G401 (cell line): ENCODE results near the gene ATXN7L3. TPM values are rescaled to one million over a fixed set of nuclear protein-coding genes. Genes with fewer than 3 reads are reported as not detected.
A peak's percentile ranks its signal among the peaks of the same experiment; 100 is the strongest.
"Not testable (repeated sequence)": the region's sequence is repeated elsewhere in the genome, so short reads cannot be mapped to it uniquely, and the experiment has no call there.

ENCODE experiments used
- DNase-seq: peaks from one replicate; pipeline ENCODE4 v3.0.0-alpha.2; 2015; ENCODE audit warnings: low spot score
- in situ Hi-C: cut with HindIII; loops from 2 replicates; pipeline ENCODE4 v1.10.0; 2016; ENCODE audit warnings: low sequenced_read_pairs, mixed read lengths
- total RNA-seq: library from RNA; depleted of rRNA; stranded (reverse); fragments of >200 nt; shearing (Covaris generic); gene quantifications from 2 replicates; pipeline ENCODE4 v1.2.3, GENCODE V29; 2014; rRNA removed

The ATXN7L3 gene
- total RNA-seq: 53.8 and 68.3 TPM in 2 replicates

GRCh38 chr17:44199553-44200477, at the start of gene ATXN7L3:
TSS of gene ATXN7L3 (minus strand) at chr17:44199884. CDS start at chr17:44198070, 1,814 bp downstream.
- in situ Hi-C loops: loop anchor here (10.0 kb wide), 1 partner anchor 125 kb away; the partner anchor contains the start of gene SLC25A39
- peak; percentile 96 for DNase-seq

GRCh38 chr17:44247876-44248736, 48.4 kb upstream of the ATXN7L3 start:
- in situ Hi-C loops: no loop called here
- no peak for DNase-seq

- DNase-seq: no peak
- in situ Hi-C loops: no loop called here
Measured at GRCh38 chr17:44247440-44247841, 47.8 kb upstream of the ATXN7L3 start.

- no peak for DNase-seq
Measured at GRCh38 chr17:44241106-44241624, 41.5 kb upstream of the ATXN7L3 start.

GRCh38 chr17:44237886-44238285, 38.2 kb upstream of the ATXN7L3 start:
- in situ Hi-C loops, DNase-seq: not testable (repeated sequence)

More at GRCh38 chr17:44241106-44241624, 41.5 kb upstream of the ATXN7L3 start:
- in situ Hi-C loops: no loop called here

GRCh38 chr17:44236444-44236991, 36.8 kb upstream of the ATXN7L3 start:
- no peak for DNase-seq
- in situ Hi-C loops: no loop called here

GRCh38 chr17:44235583-44235936, 35.9 kb upstream of the ATXN7L3 start:
- in situ Hi-C loops: no loop called here
- DNase-seq: peak; percentile 25

GRCh38 chr17:44233582-44233981, 33.9 kb upstream of the ATXN7L3 start:
- in situ Hi-C loops: no loop called here
- DNase-seq: no peak

GRCh38 chr17:44232061-44232460, 32.4 kb upstream of the ATXN7L3 start:
- in situ Hi-C loops: no loop called here

GRCh38 chr17:44230140-44230539, 30.5 kb upstream of the ATXN7L3 start:
- in situ Hi-C loops: no loop called here
- DNase-seq: no peak

More at GRCh38 chr17:44232061-44232460, 32.4 kb upstream of the ATXN7L3 start:
- DNase-seq: no peak

GRCh38 chr17:44229090-44229489, 29.4 kb upstream of the ATXN7L3 start:
- in situ Hi-C loops: no loop called here
- no peak for DNase-seq

GRCh38 chr17:44223541-44224071, 23.9 kb upstream of the ATXN7L3 start:
- peak; percentile 77 for DNase-seq
- in situ Hi-C loops: no loop called here

- DNase-seq: peak; percentile 93
- in situ Hi-C loops: no loop called here
Measured at GRCh38 chr17:44222112-44222869, 22.6 kb upstream of the ATXN7L3 start.

GRCh38 chr17:44221862-44222111, 22.1 kb upstream of the ATXN7L3 start:
- in situ Hi-C loops: no loop called here

GRCh38 chr17:44221084-44221861, 21.6 kb upstream of the ATXN7L3 start:
- peak; percentile 87 for DNase-seq
- in situ Hi-C loops: no loop called here

More at GRCh38 chr17:44221862-44222111, 22.1 kb upstream of the ATXN7L3 start:
- DNase-seq: no peak

GRCh38 chr17:44220213-44221083, 20.8 kb upstream of the ATXN7L3 start:
- in situ Hi-C loops: no loop called here
- peak; percentile 57 for DNase-seq
